HL-60 (cell line): ENCODE measurements around the gene SPATA13.

Source experiments
- DNase-seq, 2 experiments: peaks; one replicate each; pipeline ENCODE4 v3.0.0-alpha.2; 2010 to 2020; ENCODE audit warnings: low read depth in 1 of 2, low spot score in 1 of 2
- H3K27ac ChIP-seq: fragments of 250-450 bp; sonication (Bioruptor Pico); replicated peaks from 2 replicates; pipeline ENCODE4 v1.5.1; 2020; ENCODE audit warnings: mild to moderate bottlenecking, moderate library complexity
- H3K27me3 ChIP-seq: fragments of 250-450 bp; sonication (Bioruptor Pico); 2 replicates; pipeline ENCODE4 v1.5.1; 2021; ENCODE audit warnings: mild to moderate bottlenecking, moderate library complexity; ENCODE audit not compliant: insufficient read depth, poor library complexity, severe bottlenecking
- H3K4me3 ChIP-seq: replicated peaks from 2 replicates; pipeline ENCODE4 v1.5.1; 2011; ENCODE audit warnings: mild to moderate bottlenecking, control low read depth, low read length; ENCODE audit not compliant: insufficient read depth
- CTCF ChIP-seq: IDR thresholded peaks from one replicate; pipeline ENCODE4 v1.5.1; 2011; ENCODE audit warnings: low read length, control low read depth, inconsistent platforms; ENCODE audit not compliant: insufficient read depth
- GABPA ChIP-seq: IDR thresholded peaks from 2 replicates; pipeline ENCODE4 v1.6.1; 2012; ENCODE audit warnings: low read depth
- POLR2AphosphoS5 ChIP-seq: IDR thresholded peaks from 2 replicates; pipeline ENCODE4 v1.6.1; 2012; ENCODE audit warnings: low read depth
- REST ChIP-seq: IDR thresholded peaks from 2 replicates; pipeline ENCODE4 v1.6.1; 2012; ENCODE audit warnings: low read depth; ENCODE audit not compliant: insufficient replicate concordance
- SPI1 ChIP-seq: IDR thresholded peaks from 2 replicates; pipeline ENCODE4 v1.6.1; 2012; ENCODE audit warnings: low read depth, mild to moderate bottlenecking, borderline replicate concordance

The SPATA13 gene

GRCh38 chr13:24192811-24193162 lies 32.3 kb downstream of the SPATA13 start:
- no peak for TF ChIP-seq CTCF
- no peak for TF ChIP-seq SPI1
- TF ChIP-seq POLR2AphosphoS5, result no peak
- TF ChIP-seq REST, result no peak
- no peak for TF ChIP-seq GABPA

GRCh38 chr13:24194447-24194846 lies 33.9 kb downstream of the SPATA13 start:
- no peak for DNase-seq
- no peak for TF ChIP-seq POLR2AphosphoS5
- TF ChIP-seq SPI1, result no peak
- no peak for TF ChIP-seq GABPA
- no peak overlapping the region for H3K4me3 ChIP-seq
- H3K27ac ChIP-seq, result no peak overlapping the region
- no peaks in the 10 kb centered on the region for H3K27me3 ChIP-seq

More at GRCh38 chr13:24192811-24193162, 32.3 kb downstream of the SPATA13 start:
- no peak overlapping the region for H3K27ac ChIP-seq
- no peak for DNase-seq
- H3K27me3 ChIP-seq, result no peaks in the 10 kb centered on the region
- no peak overlapping the region for H3K4me3 ChIP-seq

- TF ChIP-seq REST, result no peak
- no peak for TF ChIP-seq SPI1
- no peak for TF ChIP-seq GABPA
- no peak for TF ChIP-seq CTCF
- no peak for TF ChIP-seq POLR2AphosphoS5
- no peak overlapping the region for H3K27ac ChIP-seq
- no peak for DNase-seq
- H3K27me3 ChIP-seq, result no peaks in the 10 kb centered on the region
- H3K4me3 ChIP-seq, result no peak overlapping the region
These were observed 35.1 kb downstream of the SPATA13 start for GRCh38 chr13:24195626-24196025.

- no peaks in the 10 kb centered on the region for H3K27me3 ChIP-seq
- H3K4me3 ChIP-seq, result no peak overlapping the region
- no peak overlapping the region for H3K27ac ChIP-seq
- TF ChIP-seq SPI1, result no peak
- no peak for TF ChIP-seq REST
- no peak for TF ChIP-seq GABPA
- no peak for TF ChIP-seq POLR2AphosphoS5
- no peak for TF ChIP-seq CTCF
- no peak for DNase-seq
These were observed 36.2 kb downstream of the SPATA13 start for GRCh38 chr13:24196593-24197197.
